CD4-positive, alpha-beta T cell treated with Interleukin-15 for 4 hours (primary cell): Measurements from ENCODE around the gene TSPO.
A peak's percentile ranks its signal among the peaks of the same experiment; 100 is the strongest.
"Not testable (repeated sequence)": the region's sequence is repeated elsewhere in the genome, so short reads cannot be mapped to it uniquely, and the experiment has no call there.

ENCODE experiments used
- DNase-seq: peaks from one replicate; pipeline ENCODE4 v3.0.0-alpha.2; 2020; ENCODE audit warnings: low spot score

The TSPO gene

GRCh38 chr22:43131773-43132501, 19.4 kb upstream of the TSPO start:
- no peak for DNase-seq

- no peak for DNase-seq
These were observed 18.0 kb upstream of the TSPO start for GRCh38 chr22:43133401-43133800.

- no peak for DNase-seq
These were observed 16.8 kb upstream of the TSPO start for GRCh38 chr22:43134553-43134952.

- no peak for DNase-seq
These were observed 15.8 kb upstream of the TSPO start for GRCh38 chr22:43135565-43135964.

GRCh38 chr22:43136255-43136654, 15.1 kb upstream of the TSPO start:
- peak; percentile 37 for DNase-seq

- DNase-seq = no peak
These were observed 14.6 kb upstream of the TSPO start for GRCh38 chr22:43136801-43137200.

- peak; percentile 78 for DNase-seq
These were observed 8.3 kb upstream of the TSPO start, which contains the start of gene MCAT for GRCh38 chr22:43142880-43143562. TSS of gene MCAT (minus strand) at chr22:43143398. CDS start at chr22:43143348, 50 bp downstream.

- DNase-seq = no peak
These were observed 6.4 kb upstream of the TSPO start for GRCh38 chr22:43144949-43145348.

GRCh38 chr22:43145371-43145770, 6.0 kb upstream of the TSPO start:
- not testable (repeated sequence) for DNase-seq

- not testable (repeated sequence) for DNase-seq
These were observed 5.0 kb upstream of the TSPO start for GRCh38 chr22:43146332-43146731.

GRCh38 chr22:43147821-43148220, 3.5 kb upstream of the TSPO start:
- DNase-seq = no peak

GRCh38 chr22:43148581-43148980, 2.8 kb upstream of the TSPO start:
- DNase-seq = no peak

GRCh38 chr22:43150731-43151206, 590 bp upstream of the TSPO start:
- no peak for DNase-seq

- no peak for DNase-seq
These were observed 621 bp downstream of the TSPO start for GRCh38 chr22:43152003-43152356.

GRCh38 chr22:43152357-43153071, 1.2 kb downstream of the TSPO start:
- DNase-seq = peak; percentile 63

GRCh38 chr22:43153899-43154298, 2.5 kb downstream of the TSPO start:
- no peak for DNase-seq

- no peak for DNase-seq
These were observed 3.7 kb downstream of the TSPO start for GRCh38 chr22:43154887-43155536.

GRCh38 chr22:43155789-43156188, 4.4 kb downstream of the TSPO start:
- no peak for DNase-seq

- no peak for DNase-seq
These were observed 5.1 kb downstream of the TSPO start for GRCh38 chr22:43156413-43156812.

GRCh38 chr22:43157874-43158546, 6.7 kb downstream of the TSPO start:
- DNase-seq = no peak

- no peak for DNase-seq
These were observed 7.6 kb downstream of the TSPO start for GRCh38 chr22:43158778-43159483.
